BLaER1 (cell line): Measurements from ENCODE around the gene FAM221B.

ENCODE experiments used
- H3K27ac ChIP-seq: shearing (Covaris generic); formaldehyde crosslinking; 2 replicates; pipeline ENCODE4 v1.8.1; 2022
- H3K27me3 ChIP-seq: shearing (Covaris generic); formaldehyde crosslinking; 2 replicates; pipeline ENCODE4 v1.8.1; 2022
- H3K36me3 ChIP-seq: shearing (Covaris generic); formaldehyde crosslinking; 2 replicates; pipeline ENCODE4 v1.8.1; 2022
- H3K4me1 ChIP-seq: shearing (Covaris generic); formaldehyde crosslinking; 2 replicates; pipeline ENCODE4 v1.8.1; 2022
- H3K4me2 ChIP-seq: shearing (Covaris generic); formaldehyde crosslinking; 2 replicates; pipeline ENCODE4 v1.8.1; 2022
- H3K4me3 ChIP-seq: shearing (Covaris generic); formaldehyde crosslinking; 2 replicates; pipeline ENCODE4 v1.8.1; 2022
- H3K9ac ChIP-seq: shearing (Covaris generic); formaldehyde crosslinking; 2 replicates; pipeline ENCODE4 v1.8.1; 2022
- H3K9me3 ChIP-seq: shearing (Covaris generic); formaldehyde crosslinking; 2 replicates; pipeline ENCODE4 v1.8.1; 2022
- H4K20me1 ChIP-seq: shearing (Covaris generic); formaldehyde crosslinking; 2 replicates; pipeline ENCODE4 v1.8.1; 2022
- Cebpa-rat ChIP-seq: shearing (Covaris generic); IDR thresholded peaks from 2 replicates; pipeline ENCODE4 v1.8.1; 2022

Gene FAM221B

DNA sequence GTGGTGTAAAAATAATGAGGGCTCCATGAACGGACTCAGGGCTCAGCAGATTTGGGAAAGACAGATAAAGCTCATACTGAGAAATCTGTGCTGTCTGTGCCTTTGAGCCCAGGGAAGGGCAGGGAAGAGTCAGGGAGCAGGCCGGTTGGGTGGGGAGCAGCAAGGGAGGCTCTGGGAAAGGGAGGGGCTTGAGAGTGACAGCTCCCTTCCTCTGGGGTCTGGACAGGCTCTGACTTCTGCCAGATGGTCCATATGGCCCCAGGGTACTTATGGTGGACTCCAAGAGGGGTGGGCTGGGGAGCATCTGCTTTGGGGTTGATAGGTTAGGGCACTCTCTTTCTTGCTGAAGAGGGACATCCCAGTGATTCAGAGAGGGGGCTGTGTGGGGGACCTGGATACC lies 35.1 kb downstream of the FAM221B start:
- Histone ChIP-seq H3K27ac (no peak overlapping the region), H3K9ac (no peak overlapping the region), H3K9me3 (no peaks in the 10 kb centered on the region), H3K4me3 (no peak overlapping the region), H4K20me1 (no peaks in the 10 kb centered on the region), H3K4me1 (peaks cover 8% of the 10 kb centered on the region; the same call in 1 of the 2 replicates), H3K4me2 (no peak overlapping the region), H3K27me3 (peaks cover 17% of the 10 kb centered on the region), H3K36me3 (no peaks in the 10 kb centered on the region)
- no peak for TF ChIP-seq Cebpa-rat

DNA sequence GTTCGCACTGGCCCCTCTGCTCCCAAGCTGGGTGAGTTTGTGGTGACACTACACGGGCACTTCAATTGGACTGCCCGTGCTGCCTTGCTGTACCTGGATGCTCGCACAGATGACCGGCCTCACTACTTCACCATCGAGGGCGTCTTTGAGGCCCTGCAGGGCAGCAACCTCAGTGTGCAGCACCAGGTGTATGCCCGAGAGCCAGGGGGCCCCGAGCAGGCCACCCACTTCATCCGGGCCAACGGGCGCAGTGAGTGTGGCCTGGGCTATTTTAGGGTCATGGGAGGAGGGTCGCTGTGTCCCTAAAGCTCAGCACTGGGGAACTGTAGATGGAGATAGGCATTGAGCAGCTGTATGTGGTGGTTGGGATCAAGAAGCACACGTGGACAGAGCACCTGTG lies 35.7 kb downstream of the FAM221B start:
- H3K4me1 ChIP-seq: peaks cover 8% of the 10 kb centered on the region; the same call in 1 of the 2 replicates
- H3K27me3 ChIP-seq: peaks cover 17% of the 10 kb centered on the region
- H3K27ac ChIP-seq: no peak overlapping the region
- TF ChIP-seq Cebpa-rat: no peak
- H3K9me3 ChIP-seq: no peaks in the 10 kb centered on the region
- no peaks in the 10 kb centered on the region for H4K20me1 ChIP-seq
- H3K4me2 ChIP-seq: no peak overlapping the region
- no peak overlapping the region for H3K4me3 ChIP-seq
- no peaks in the 10 kb centered on the region for H3K36me3 ChIP-seq
- H3K9ac ChIP-seq: no peak overlapping the region

DNA sequence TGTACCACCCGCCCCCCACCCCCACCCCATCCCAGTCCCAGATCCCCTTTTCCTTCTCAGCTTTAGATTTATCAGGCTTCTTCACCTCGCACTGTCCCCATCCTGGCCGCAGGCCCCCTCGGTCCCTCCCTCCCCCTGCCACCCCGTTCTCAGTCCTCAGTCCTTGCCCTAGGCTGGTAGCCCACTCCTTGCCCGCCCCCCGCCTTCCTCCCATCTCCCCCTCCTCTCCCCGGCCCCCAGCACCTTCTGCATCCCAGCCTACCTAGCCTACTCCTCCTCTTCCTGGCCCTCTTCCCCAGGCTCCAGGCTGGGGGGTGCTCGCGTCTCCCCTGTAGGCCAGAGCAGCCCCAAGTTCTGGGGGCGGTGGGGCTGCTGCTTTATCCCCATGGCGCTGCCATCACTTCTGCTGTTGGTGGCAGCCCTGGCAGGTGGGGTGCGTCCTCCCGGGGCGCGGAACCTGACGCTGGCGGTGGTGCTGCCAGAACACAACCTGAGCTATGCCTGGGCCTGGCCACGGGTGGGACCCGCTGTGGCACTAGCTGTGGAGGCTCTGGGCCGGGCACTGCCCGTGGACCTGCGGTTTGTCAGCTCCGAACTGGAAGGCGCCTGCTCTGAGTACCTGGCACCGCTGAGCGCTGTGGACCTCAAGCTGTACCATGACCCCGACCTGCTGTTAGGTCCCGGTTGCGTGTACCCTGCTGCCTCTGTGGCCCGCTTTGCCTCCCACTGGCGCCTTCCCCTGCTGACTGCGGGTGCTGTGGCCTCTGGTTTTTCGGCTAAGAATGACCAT lies 36.3 kb downstream of the FAM221B start:
- Histone ChIP-seq H3K27me3 (peaks cover 17% of the 10 kb centered on the region), H3K4me1 (peaks cover 12% of the 10 kb centered on the region; the same call in 1 of the 2 replicates), H4K20me1 (no peaks in the 10 kb centered on the region), H3K27ac (no peak overlapping the region), H3K9me3 (no peaks in the 10 kb centered on the region), H3K36me3 (no peaks in the 10 kb centered on the region), H3K4me3 (no peak overlapping the region), H3K9ac (no peak overlapping the region), H3K4me2 (no peak overlapping the region)
- TF ChIP-seq Cebpa-rat: no peak

DNA sequence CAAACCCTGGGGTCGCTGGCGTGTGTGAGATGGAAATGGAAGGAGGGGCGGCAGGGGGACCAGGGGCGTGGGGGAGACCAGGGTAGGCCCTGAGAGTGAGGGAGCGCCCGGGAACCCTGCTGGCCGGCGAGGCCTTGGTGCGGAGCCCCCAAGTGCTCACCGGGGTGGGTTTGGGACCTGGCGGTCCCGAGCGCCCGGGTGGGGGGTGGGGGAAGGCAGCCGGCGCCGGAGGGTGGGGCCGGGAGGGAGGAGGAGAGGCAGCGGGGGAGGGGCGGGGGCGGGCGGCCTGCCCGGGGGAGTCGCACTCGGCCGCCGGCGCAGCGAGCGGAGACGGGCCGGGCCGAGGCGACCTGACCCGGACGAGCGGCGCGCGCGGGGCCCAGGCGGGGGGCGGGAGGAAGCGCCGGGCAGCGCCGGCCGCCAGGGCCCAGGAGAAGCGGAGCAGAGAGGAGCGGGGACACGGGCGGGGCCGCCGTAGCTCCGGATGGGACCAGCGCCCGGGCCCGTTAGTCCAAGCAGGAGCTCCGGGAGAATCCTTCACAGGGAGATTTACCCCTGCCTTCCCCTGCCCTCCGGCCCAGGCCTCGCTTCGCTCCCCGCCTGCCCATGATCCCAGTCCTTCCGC lies 37.1 kb downstream of the FAM221B start, which contains the start of gene NPR2:
Gene NPR2, plus strand, starts transcription at position 295 of the 625 bp plus-strand sequence. CDS start 818 bp downstream, outside the sequence.
- no peak for TF ChIP-seq Cebpa-rat
- H3K4me1 ChIP-seq: peaks cover 12% of the 10 kb centered on the region; the same call in 1 of the 2 replicates
- H3K9me3 ChIP-seq: no peaks in the 10 kb centered on the region
- peak within 1 kb of the TSS; percentile 45; the same call in 1 of the 2 replicates for H3K4me3 ChIP-seq
- H4K20me1 ChIP-seq: no peaks in the 10 kb centered on the region
- no peaks in the 10 kb centered on the region for H3K36me3 ChIP-seq
- H3K27me3 ChIP-seq: peaks cover 17% of the 10 kb centered on the region
- no peak within 1 kb of the TSS for H3K9ac ChIP-seq
- no peak within 1 kb of the TSS for H3K27ac ChIP-seq
- peak within 1 kb of the TSS; percentile 44 for H3K4me2 ChIP-seq

DNA sequence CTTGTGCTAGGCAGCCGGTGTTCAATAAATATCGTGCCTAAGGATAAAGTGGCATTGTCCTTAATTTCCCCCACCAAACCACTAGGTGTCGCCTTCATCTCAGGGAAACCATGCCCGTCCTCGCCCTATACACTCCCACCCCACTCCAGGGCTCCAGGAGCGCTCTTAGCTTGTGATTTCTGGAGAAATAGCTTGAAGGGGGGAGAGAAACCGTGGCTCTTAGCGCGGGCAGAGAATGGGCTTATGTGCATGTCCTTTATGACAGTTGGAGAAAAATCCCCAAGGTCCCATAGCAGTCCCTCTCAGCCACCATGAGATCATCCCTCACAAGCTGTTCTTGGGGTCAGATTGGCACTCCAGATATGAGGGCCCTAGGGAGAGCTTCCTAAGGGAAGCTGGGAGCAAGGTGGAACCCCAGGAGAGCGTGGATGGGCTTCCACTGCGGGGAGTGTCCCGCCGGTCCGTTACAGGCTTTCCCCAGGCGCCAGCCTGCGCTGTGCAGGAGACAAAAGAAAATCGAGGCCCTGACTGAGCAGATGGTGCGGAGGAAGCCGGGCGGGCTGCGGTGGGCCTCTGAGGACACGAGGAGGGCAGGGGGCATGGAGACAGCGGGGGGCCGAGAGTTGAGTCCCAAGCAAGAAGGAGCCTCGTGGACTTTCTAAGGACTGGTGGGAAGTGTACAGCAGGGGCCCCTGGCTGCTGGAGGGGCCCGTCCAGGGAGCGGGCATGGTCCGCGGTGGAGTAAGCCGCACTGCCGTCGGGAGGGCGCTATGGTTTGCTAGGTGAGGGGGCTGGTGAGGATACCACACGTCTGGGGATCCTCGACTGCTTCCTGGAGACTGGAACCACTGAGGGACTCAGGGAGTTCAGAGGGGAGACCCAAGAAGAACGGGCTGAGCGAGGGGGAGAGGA lies 37.9 kb downstream of the FAM221B start:
- Histone ChIP-seq H3K9ac (no peak overlapping the region), H3K4me1 (peaks cover 12% of the 10 kb centered on the region; the same call in 1 of the 2 replicates), H3K4me3 (no peak overlapping the region), H3K9me3 (no peaks in the 10 kb centered on the region), H3K27ac (no peak overlapping the region), H3K27me3 (peaks cover 17% of the 10 kb centered on the region), H3K36me3 (no peaks in the 10 kb centered on the region), H4K20me1 (no peaks in the 10 kb centered on the region), H3K4me2 (peak overlapping the region; percentile 14; the same call in 1 of the 2 replicates)
- no peak for TF ChIP-seq Cebpa-rat

DNA sequence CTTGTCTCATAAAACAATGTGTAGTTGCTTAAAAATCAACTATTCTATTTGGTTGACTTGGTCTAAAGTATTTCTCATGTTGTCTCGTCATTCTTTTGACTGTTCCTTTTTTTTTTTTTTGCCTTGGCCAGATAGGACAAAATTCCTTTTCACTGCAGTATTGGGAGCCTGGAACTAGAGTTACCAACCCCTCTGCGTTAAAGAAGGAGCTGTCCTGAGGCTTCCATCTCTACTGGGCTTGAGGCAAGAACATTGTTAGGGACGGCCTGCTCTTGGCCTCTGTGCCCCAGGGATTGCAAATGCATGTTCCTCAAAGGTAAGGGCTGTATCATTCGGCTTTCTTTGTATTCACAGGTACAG lies 38.5 kb downstream of the FAM221B start:
- no peak for TF ChIP-seq Cebpa-rat

DNA sequence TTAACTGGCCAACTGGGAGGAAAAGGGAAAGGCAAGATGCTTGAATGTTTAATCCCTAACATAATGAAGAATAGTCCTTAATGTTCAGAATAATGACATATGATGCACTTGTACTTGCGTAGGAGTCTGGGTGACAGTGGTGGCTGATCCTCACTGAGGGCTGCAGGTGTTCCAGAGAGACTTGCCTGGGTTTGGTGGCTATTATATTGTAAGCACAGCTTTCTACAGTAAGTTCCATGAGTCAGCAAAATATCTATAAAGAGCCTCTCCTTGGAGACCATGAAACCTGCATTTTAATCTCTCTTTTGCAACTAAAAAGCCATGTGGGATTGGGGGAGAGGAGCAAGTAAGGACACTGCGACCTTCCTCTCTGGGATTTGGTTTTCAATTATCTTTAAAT lies 39.0 kb downstream of the FAM221B start:
- peaks cover 17% of the 10 kb centered on the region for H3K27me3 ChIP-seq
- H3K36me3 ChIP-seq: no peaks in the 10 kb centered on the region
- H3K4me2 ChIP-seq: no peak overlapping the region
- H3K27ac ChIP-seq: no peak overlapping the region
- no peak overlapping the region for H3K4me3 ChIP-seq
- no peak for TF ChIP-seq Cebpa-rat
- no peaks in the 10 kb centered on the region for H4K20me1 ChIP-seq
- no peak overlapping the region for H3K9ac ChIP-seq
- peaks cover 12% of the 10 kb centered on the region; the same call in 1 of the 2 replicates for H3K4me1 ChIP-seq
- no peaks in the 10 kb centered on the region for H3K9me3 ChIP-seq

More for the DNA sequence above, 38.5 kb downstream of the FAM221B start:
- no peaks in the 10 kb centered on the region for H3K36me3 ChIP-seq
- H3K4me3 ChIP-seq: no peak overlapping the region
- peaks cover 12% of the 10 kb centered on the region; the same call in 1 of the 2 replicates for H3K4me1 ChIP-seq
- no peaks in the 10 kb centered on the region for H3K9me3 ChIP-seq
- H3K27ac ChIP-seq: no peak overlapping the region
- H3K4me2 ChIP-seq: no peak overlapping the region
- no peak overlapping the region for H3K9ac ChIP-seq
- peaks cover 17% of the 10 kb centered on the region for H3K27me3 ChIP-seq
- no peaks in the 10 kb centered on the region for H4K20me1 ChIP-seq

DNA sequence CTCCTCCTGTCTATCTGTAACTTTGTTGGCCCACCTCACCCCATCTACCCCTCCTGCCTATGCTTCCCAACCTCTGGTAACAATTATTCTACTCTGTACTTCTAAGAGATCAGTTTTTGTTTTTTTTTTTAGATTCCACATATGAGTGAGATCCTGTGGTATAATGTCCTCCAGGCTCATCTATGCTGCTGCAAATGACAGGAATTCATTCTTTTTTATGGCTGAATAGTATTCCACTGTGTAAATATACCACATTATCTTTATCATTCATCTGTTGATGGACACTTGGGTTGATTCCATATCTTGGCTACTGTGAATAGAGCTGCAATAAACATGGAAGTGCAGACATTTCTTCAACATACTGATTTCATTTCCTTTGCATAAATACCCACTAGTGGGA lies 45.1 kb downstream of the FAM221B start:
- peaks cover 5% of the 10 kb centered on the region; the same call in 1 of the 2 replicates for H3K4me1 ChIP-seq
- no peaks in the 10 kb centered on the region for H3K27me3 ChIP-seq
- no peaks in the 10 kb centered on the region for H4K20me1 ChIP-seq
- no peak overlapping the region for H3K9ac ChIP-seq
- no peak overlapping the region for H3K4me2 ChIP-seq
- H3K36me3 ChIP-seq: no peaks in the 10 kb centered on the region
- H3K27ac ChIP-seq: no peak overlapping the region
- H3K4me3 ChIP-seq: no peak overlapping the region
- TF ChIP-seq Cebpa-rat: no peak
- no peaks in the 10 kb centered on the region for H3K9me3 ChIP-seq

DNA sequence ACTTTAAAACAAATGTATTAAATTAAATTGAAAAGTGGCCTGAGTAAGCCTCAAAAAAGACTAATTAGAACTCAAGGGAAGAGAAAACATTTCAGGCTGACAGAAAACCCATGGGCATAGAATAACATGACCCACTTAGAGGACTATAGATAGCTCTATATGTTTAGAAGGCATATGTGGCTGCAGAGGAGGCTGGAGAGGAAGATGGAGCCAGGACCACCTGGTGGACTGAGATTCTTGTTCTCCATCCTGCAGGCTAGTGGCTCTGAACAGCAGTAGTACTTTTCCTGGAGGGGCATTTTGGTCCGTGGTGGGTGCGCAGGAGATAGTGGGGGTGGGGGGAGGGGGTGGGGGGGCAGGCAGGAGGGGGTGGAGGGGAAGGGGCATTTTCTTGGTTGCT lies 47.5 kb downstream of the FAM221B start:
- H3K9ac ChIP-seq: no peak overlapping the region
- no peaks in the 10 kb centered on the region for H4K20me1 ChIP-seq
- H3K4me2 ChIP-seq: no peak overlapping the region
- no peak overlapping the region for H3K4me3 ChIP-seq
- TF ChIP-seq Cebpa-rat: no peak
- no peak overlapping the region for H3K27ac ChIP-seq
- H3K36me3 ChIP-seq: no peaks in the 10 kb centered on the region
- H3K9me3 ChIP-seq: no peaks in the 10 kb centered on the region
- H3K4me1 ChIP-seq: peaks cover 5% of the 10 kb centered on the region
- no peaks in the 10 kb centered on the region for H3K27me3 ChIP-seq
